Stomach (tissue), 9 donors: ENCODE measurements around the gene TRAF4. TPM values are rescaled to one million over a fixed set of nuclear protein-coding genes. Genes with fewer than 3 reads are reported as not detected.

Experiments
- DNase-seq, 2 donors: peaks; one replicate each; pipeline versions ENCODE4 v3.0.0 to v3.0.0-alpha.2; 2013 to 2019
- H3K27ac ChIP-seq, 5 donors: fragments of 200-600 bp in 4 of 5; sonication (generic) in 4 of 5; one replicate each; pipeline ENCODE4 v1.5.1; 2013 to 2019; ENCODE audit warnings: mild to moderate bottlenecking in 1 of 5, moderate library complexity in 1 of 5
- H3K27me3 ChIP-seq, 3 donors: fragments of 200-600 bp; sonication (generic); one replicate each; pipeline ENCODE4 v1.5.1; 2017 to 2019; ENCODE audit warnings: mixed run types in 1 of 3
- H3K36me3 ChIP-seq, 4 donors: fragments of 200-600 bp; sonication (generic); 1 replicate in 3 of 4; 2 replicates in 1 of 4; pipeline ENCODE4 v1.5.1; 2016 to 2019
- H3K4me1 ChIP-seq, 4 donors: fragments of 200-600 bp; sonication (generic); one replicate each; pipeline ENCODE4 v1.5.1; 2016 to 2019
- H3K4me3 ChIP-seq, 4 donors: fragments of 200-600 bp; sonication (generic) in 3 of 4; one replicate each; pipeline ENCODE4 v1.5.1; 2016 to 2019; ENCODE audit warnings: mild to moderate bottlenecking in 1 of 4
- H3K9me3 ChIP-seq, 4 donors: fragments of 200-600 bp; sonication (generic); one replicate each; pipeline ENCODE4 v1.5.1; 2016 to 2019
- CTCF ChIP-seq, 7 experiments: fragments of 450-650 bp in 4 of 7; fragments of 200-600 bp in 3 of 7; sonication (generic) in 3 of 7; IDR thresholded peaks; one replicate each; pipeline ENCODE4 v1.5.1; 2016 to 2019; ENCODE audit warnings: antibody characterized with exemption in 7 of 7, control low read depth in 2 of 7, mild to moderate bottlenecking in 1 of 7
- EP300 ChIP-seq: sonication (generic); formaldehyde crosslinking; IDR thresholded peaks from one replicate; pipeline ENCODE4 v1.6.1; 2017; ENCODE audit warnings: antibody characterized with exemption
- POLR2A ChIP-seq, 4 donors: fragments of 450-650 bp; IDR thresholded peaks; one replicate each; pipeline ENCODE4 v1.6.1; 2016; ENCODE audit warnings: antibody characterized with exemption in 4 of 4, control low read depth in 2 of 4, mild to moderate bottlenecking in 1 of 4, moderate library complexity in 1 of 4
- POLR2AphosphoS5 ChIP-seq, 3 donors: sonication (generic); formaldehyde crosslinking; IDR thresholded peaks; one replicate each; pipeline ENCODE4 v1.6.1; 2016; ENCODE audit warnings: antibody characterized with exemption in 3 of 3
- WGBS, 5 donors: extraction: QIAGEN DNeasy Blood & Tissue Kit in 3 of 5; methylation state at CpG; one replicate each; pipeline versions ENCODE4 v1.1.5 to v1.1.7; 2013 to 2018; 5-methylcytosine and 5-hydroxymethylcytosine counted together
- intact Hi-C: fragments of 100-400 bp; cut with DNase I; formaldehyde crosslinking; loops from one replicate; pipeline ENCODE4 v1.15.1; 2023; ENCODE audit warnings: low total_unique reads
- polyA plus RNA-seq, 3 donors: library from polyadenylated mRNA; stranded (reverse); fragments of 200-250 nt; gene quantifications; one replicate each; pipeline ENCODE4 v1.2.3, GENCODE V29; 2013
- total RNA-seq, 5 donors: library from RNA; depleted of rRNA; stranded (reverse); fragments of >200 nt; gene quantifications; one replicate each; pipeline versions ENCODE4 v1.1.0 to v1.2.3, GENCODE V29; 2014 to 2016
- donor health status: healthy with polysubstance abuse.
- donor health status: Bipolar disorder and iron deficiency.
- donor health status: healthy.

The TRAF4 gene
- total and polyA plus RNA-seq, 8 donors = 29.0 to 383 (median 40.0) TPM

GRCh38 chr17:28763804-28764266 is 20.0 kb downstream of the TRAF4 start:
- no peak overlapping the region for H3K27ac ChIP-seq
- H3K9me3 ChIP-seq = no peaks in the 10 kb centered on the region
- TF ChIP-seq POLR2A (IDR thresholded peaks at IDR 0.05) = no peak
- TF ChIP-seq POLR2AphosphoS5 (IDR thresholded peaks at IDR 0.05) = peak in 1 of 3 donors; percentile 40
- TF ChIP-seq CTCF (IDR thresholded peaks at IDR 0.05) = peak in 5 of 7 experiments; percentile 53 to 89 (median 87)
- peaks cover 19 to 62% (median 48%) of the 10 kb centered on the region in 4 donors for H3K36me3 ChIP-seq
- H3K4me3 ChIP-seq = no peak overlapping the region
- intact Hi-C loops = loop anchor here (10.0 kb wide), 2 partner anchors 81 to 121 kb away; partner anchors contain the start of gene FAM222B
- 34 to 53% (median 45%) methylated on average over 5 of the region's 5 CpGs for WGBS, 5 donors
- H3K27me3 ChIP-seq = no peaks in the 10 kb centered on the region
- peaks cover 0 to 29% (median 20%) of the 10 kb centered on the region in 4 donors for H3K4me1 ChIP-seq
- peak; percentile 85 to 86 for DNase-seq

GRCh38 chr17:28765038-28765437 is 21.2 kb downstream of the TRAF4 start:
- Histone ChIP-seq H3K4me3 (no peak overlapping the region), H3K9me3 (no peaks in the 10 kb centered on the region), H3K27ac (peak overlapping the region in 1 of 5 donors; percentile 30), H3K4me1 (peaks cover 0 to 29% (median 20%) of the 10 kb centered on the region in 4 donors), H3K27me3 (no peaks in the 10 kb centered on the region), H3K36me3 (peaks cover 9 to 50% (median 36%) of the 10 kb centered on the region in 4 donors)
- intact Hi-C loops = loop anchor here (10.0 kb wide), 2 partner anchors 80 to 120 kb away; partner anchors contain the start of gene FAM222B
- TF ChIP-seq EP300 (no peak), CTCF (IDR thresholded peaks at IDR 0.05) (no peak)
- 78 to 84% (median 83%) methylated on average over 4 of the region's 4 CpGs for WGBS, 5 donors
- DNase-seq = peak in 1 of 2 donors; percentile 8

- 81 to 93% (median 90%) methylated on average over 6 of the region's 6 CpGs for WGBS, 5 donors
Measured at GRCh38 chr17:28773736-28774135, 29.9 kb downstream of the TRAF4 start.

GRCh38 chr17:28774206-28774605 is 30.4 kb downstream of the TRAF4 start:
- no peak overlapping the region for H3K4me3 ChIP-seq
- H3K36me3 ChIP-seq = no peaks in the 10 kb centered on the region
- TF ChIP-seq EP300 (no peak), POLR2AphosphoS5 (IDR thresholded peaks at IDR 0.05) (no peak), POLR2A (IDR thresholded peaks at IDR 0.05) (no peak), CTCF (IDR thresholded peaks at IDR 0.05) (no peak)
- intact Hi-C loops = no loop called here
- H3K27me3 ChIP-seq = no peaks in the 10 kb centered on the region
- no peak overlapping the region for H3K27ac ChIP-seq
- 73 to 84% (median 80%) methylated on average over 3 of the region's 3 CpGs for WGBS, 5 donors
- peaks cover 0 to 8% (median 4%) of the 10 kb centered on the region in 4 donors for H3K4me1 ChIP-seq
- no peaks in the 10 kb centered on the region for H3K9me3 ChIP-seq
- DNase-seq = peak; percentile 1 to 37

More at GRCh38 chr17:28773736-28774135, 29.9 kb downstream of the TRAF4 start:
- TF ChIP-seq POLR2AphosphoS5 (IDR thresholded peaks at IDR 0.05) = no peak
- no peak for TF ChIP-seq EP300
- TF ChIP-seq CTCF (IDR thresholded peaks at IDR 0.05) = no peak
- TF ChIP-seq POLR2A (IDR thresholded peaks at IDR 0.05) = no peak
- peak in 1 of 2 donors; percentile 14 for DNase-seq
- intact Hi-C loops = no loop called here
- Histone ChIP-seq H3K27ac (no peak overlapping the region), H3K4me3 (no peak overlapping the region), H3K9me3 (no peaks in the 10 kb centered on the region), H3K27me3 (no peaks in the 10 kb centered on the region), H3K4me1 (peaks cover 0 to 8% (median 4%) of the 10 kb centered on the region in 4 donors), H3K36me3 (no peaks in the 10 kb centered on the region)
